Medulla oblongata (tissue), 1 donor: ENCODE results near the gene TRPM3.

Experiments used
- DNase-seq: peaks from one replicate; pipeline ENCODE4 v3.0.0-alpha.2; 2015; ENCODE audit errors: extremely low spot score

The TRPM3 gene

GRCh38 chr9:70949239-70949638, 172.2 kb downstream of the TRPM3 start:
- DNase-seq = no peak

GRCh38 chr9:70948744-70949143, 172.7 kb downstream of the TRPM3 start:
- no peak for DNase-seq

- DNase-seq = no peak
These were observed 173.9 kb downstream of the TRPM3 start for GRCh38 chr9:70947511-70947910.

GRCh38 chr9:70947086-70947485, 174.3 kb downstream of the TRPM3 start:
- DNase-seq = no peak

- DNase-seq = no peak
These were observed 176.1 kb downstream of the TRPM3 start for GRCh38 chr9:70945301-70945700.

GRCh38 chr9:70941191-70941590, 180.2 kb downstream of the TRPM3 start:
- no peak for DNase-seq

GRCh38 chr9:70940605-70941004, 180.8 kb downstream of the TRPM3 start:
- no peak for DNase-seq

- no peak for DNase-seq
These were observed 184.9 kb downstream of the TRPM3 start for GRCh38 chr9:70936536-70936935.

GRCh38 chr9:70935856-70936255, 185.6 kb downstream of the TRPM3 start:
- DNase-seq = no peak

- DNase-seq = no peak
These were observed 186.8 kb downstream of the TRPM3 start for GRCh38 chr9:70934642-70935041.

- no peak for DNase-seq
These were observed 188.1 kb downstream of the TRPM3 start for GRCh38 chr9:70933321-70933720.

GRCh38 chr9:70932097-70932496, 189.3 kb downstream of the TRPM3 start:
- DNase-seq = no peak

- peak; percentile 51 for DNase-seq
These were observed 193.9 kb downstream of the TRPM3 start for GRCh38 chr9:70927530-70927929.

- peak; percentile 73 for DNase-seq
These were observed 196.4 kb downstream of the TRPM3 start for GRCh38 chr9:70924895-70925547.

- no peak for DNase-seq
These were observed 197.0 kb downstream of the TRPM3 start for GRCh38 chr9:70924380-70924779.

GRCh38 chr9:70923961-70924360, 197.5 kb downstream of the TRPM3 start:
- no peak for DNase-seq

GRCh38 chr9:70921136-70921535, 200.3 kb downstream of the TRPM3 start:
- DNase-seq = no peak

- no peak for DNase-seq
These were observed 204.1 kb downstream of the TRPM3 start for GRCh38 chr9:70917277-70917676.

GRCh38 chr9:70911791-70912190, 209.6 kb downstream of the TRPM3 start:
- DNase-seq = no peak

GRCh38 chr9:70910598-70910997, 210.8 kb downstream of the TRPM3 start:
- no peak for DNase-seq

- DNase-seq = peak; percentile 23
These were observed 218.7 kb downstream of the TRPM3 start for GRCh38 chr9:70902692-70903131.

GRCh38 chr9:70902171-70902570, 219.2 kb downstream of the TRPM3 start:
- no peak for DNase-seq

GRCh38 chr9:70901746-70902145, 219.7 kb downstream of the TRPM3 start:
- DNase-seq = no peak

GRCh38 chr9:70901013-70901412, 220.4 kb downstream of the TRPM3 start:
- no peak for DNase-seq
